Measurements from ENCODE around the gene CENPF.

DNA sequence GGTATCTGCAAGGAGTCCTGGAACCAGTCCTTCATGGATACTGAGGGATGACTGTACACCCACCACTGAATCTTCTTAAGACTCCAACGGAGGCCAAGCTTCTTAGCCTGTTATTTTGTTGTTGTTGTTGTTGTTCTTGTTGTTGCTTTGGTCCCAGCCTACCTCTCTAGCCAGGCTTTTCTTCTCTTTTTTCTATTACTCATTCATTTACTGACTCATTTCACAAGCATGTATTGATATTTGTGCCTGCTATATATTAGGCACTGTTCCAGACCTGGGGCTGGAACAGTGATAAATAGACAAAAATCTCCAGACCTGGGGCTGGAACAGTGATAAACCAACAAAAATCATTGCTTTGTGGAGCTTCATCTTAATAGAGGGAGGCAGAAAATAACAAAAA lies 20.4 kb downstream of the CENPF start:
- no peak for TF ChIP-seq POLR2AphosphoS2 (IDR thresholded peaks at IDR 0.05; ENCODE audit: low read depth, low read length)
- TF ChIP-seq NKX3-1 (CRISPR knock-in tag; IDR thresholded peaks at IDR 0.05) = no peak
- no peak for TF ChIP-seq E2F5 (CRISPR knock-in tag; conservative IDR thresholded peaks at IDR 0.05)
- TF ChIP-seq, protein P1, sequence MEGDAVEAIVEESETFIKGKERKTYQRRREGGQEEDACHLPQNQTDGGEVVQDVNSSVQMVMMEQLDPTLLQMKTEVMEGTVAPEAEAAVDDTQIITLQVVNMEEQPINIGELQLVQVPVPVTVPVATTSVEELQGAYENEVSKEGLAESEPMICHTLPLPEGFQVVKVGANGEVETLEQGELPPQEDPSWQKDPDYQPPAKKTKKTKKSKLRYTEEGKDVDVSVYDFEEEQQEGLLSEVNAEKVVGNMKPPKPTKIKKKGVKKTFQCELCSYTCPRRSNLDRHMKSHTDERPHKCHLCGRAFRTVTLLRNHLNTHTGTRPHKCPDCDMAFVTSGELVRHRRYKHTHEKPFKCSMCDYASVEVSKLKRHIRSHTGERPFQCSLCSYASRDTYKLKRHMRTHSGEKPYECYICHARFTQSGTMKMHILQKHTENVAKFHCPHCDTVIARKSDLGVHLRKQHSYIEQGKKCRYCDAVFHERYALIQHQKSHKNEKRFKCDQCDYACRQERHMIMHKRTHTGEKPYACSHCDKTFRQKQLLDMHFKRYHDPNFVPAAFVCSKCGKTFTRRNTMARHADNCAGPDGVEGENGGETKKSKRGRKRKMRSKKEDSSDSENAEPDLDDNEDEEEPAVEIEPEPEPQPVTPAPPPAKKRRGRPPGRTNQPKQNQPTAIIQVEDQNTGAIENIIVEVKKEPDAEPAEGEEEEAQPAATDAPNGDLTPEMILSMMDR (CRISPR knock-in tag; IDR thresholded peaks at IDR 0.05) = no peak
- TF ChIP-seq MYC (CRISPR knock-in tag; IDR thresholded peaks at IDR 0.05; ENCODE audit: borderline replicate concordance) = no peak
- no peak for TF ChIP-seq KLF9 (CRISPR knock-in tag; IDR thresholded peaks at IDR 0.05; ENCODE audit: low read depth)
- TF ChIP-seq, protein P2, sequence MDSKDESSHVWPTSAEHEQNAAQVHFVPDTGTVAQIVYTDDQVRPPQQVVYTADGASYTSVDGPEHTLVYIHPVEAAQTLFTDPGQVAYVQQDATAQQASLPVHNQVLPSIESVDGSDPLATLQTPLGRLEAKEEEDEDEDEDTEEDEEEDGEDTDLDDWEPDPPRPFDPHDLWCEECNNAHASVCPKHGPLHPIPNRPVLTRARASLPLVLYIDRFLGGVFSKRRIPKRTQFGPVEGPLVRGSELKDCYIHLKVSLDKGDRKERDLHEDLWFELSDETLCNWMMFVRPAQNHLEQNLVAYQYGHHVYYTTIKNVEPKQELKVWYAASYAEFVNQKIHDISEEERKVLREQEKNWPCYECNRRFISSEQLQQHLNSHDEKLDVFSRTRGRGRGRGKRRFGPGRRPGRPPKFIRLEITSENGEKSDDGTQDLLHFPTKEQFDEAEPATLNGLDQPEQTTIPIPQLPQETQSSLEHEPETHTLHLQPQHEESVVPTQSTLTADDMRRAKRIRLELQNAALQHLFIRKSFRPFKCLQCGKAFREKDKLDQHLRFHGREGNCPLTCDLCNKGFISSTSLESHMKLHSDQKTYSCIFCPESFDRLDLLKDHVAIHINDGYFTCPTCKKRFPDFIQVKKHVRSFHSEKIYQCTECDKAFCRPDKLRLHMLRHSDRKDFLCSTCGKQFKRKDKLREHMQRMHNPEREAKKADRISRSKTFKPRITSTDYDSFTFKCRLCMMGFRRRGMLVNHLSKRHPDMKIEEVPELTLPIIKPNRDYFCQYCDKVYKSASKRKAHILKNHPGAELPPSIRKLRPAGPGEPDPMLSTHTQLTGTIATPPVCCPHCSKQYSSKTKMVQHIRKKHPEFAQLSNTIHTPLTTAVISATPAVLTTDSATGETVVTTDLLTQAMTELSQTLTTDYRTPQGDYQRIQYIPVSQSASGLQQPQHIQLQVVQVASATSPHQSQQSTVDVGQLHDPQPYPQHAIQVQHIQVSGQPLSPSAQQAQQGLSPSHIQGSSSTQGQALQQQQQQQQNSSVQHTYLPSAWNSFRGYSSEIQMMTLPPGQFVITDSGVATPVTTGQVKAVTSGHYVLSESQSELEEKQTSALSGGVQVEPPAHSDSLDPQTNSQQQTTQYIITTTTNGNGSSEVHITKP (CRISPR knock-in tag; IDR thresholded peaks at IDR 0.05; ENCODE audit: low read depth) = no peak
- no peak for TF ChIP-seq ZNF232 (CRISPR knock-in tag; IDR thresholded peaks at IDR 0.05; ENCODE audit: borderline replicate concordance)
- TF ChIP-seq ZNF367 (CRISPR knock-in tag; IDR thresholded peaks at IDR 0.05; ENCODE audit: borderline replicate concordance) = no peak
- TF ChIP-seq RNF2 (conservative IDR thresholded peaks at IDR 0.05; ENCODE audit: low read depth) = no peak
- TF ChIP-seq MXD4 (CRISPR knock-in tag; IDR thresholded peaks at IDR 0.05) = no peak
